HG02943 (cell line): ENCODE data around the gene RHBG.
"Not testable (repeated sequence)": the region's sequence is repeated elsewhere in the genome, so short reads cannot be mapped to it uniquely, and the experiment has no call there.

Source experiments
- ATAC-seq: cut with Tn5 transposase; IDR thresholded peaks from one replicate; pipeline ENCODE4 v1.9.1; 2021; ENCODE audit warnings: mild to moderate bottlenecking, low read depth, moderate library complexity; ENCODE audit not compliant: unreplicated experiment

The RHBG gene, protein sequence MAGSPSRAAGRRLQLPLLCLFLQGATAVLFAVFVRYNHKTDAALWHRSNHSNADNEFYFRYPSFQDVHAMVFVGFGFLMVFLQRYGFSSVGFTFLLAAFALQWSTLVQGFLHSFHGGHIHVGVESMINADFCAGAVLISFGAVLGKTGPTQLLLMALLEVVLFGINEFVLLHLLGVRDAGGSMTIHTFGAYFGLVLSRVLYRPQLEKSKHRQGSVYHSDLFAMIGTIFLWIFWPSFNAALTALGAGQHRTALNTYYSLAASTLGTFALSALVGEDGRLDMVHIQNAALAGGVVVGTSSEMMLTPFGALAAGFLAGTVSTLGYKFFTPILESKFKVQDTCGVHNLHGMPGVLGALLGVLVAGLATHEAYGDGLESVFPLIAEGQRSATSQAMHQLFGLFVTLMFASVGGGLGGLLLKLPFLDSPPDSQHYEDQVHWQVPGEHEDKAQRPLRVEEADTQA

GRCh38 chr1:156368889-156369684 lies at the start of gene RHBG:
Gene RHBG, plus strand, starts transcription at chr1:156369211. Its CDS starts 39 bp downstream, at chr1:156369250.
- no peak for ATAC-seq

- no peak for ATAC-seq
Observed at GRCh38 chr1:156319664-156320063, 49.3 kb upstream of the RHBG start.

DNA sequence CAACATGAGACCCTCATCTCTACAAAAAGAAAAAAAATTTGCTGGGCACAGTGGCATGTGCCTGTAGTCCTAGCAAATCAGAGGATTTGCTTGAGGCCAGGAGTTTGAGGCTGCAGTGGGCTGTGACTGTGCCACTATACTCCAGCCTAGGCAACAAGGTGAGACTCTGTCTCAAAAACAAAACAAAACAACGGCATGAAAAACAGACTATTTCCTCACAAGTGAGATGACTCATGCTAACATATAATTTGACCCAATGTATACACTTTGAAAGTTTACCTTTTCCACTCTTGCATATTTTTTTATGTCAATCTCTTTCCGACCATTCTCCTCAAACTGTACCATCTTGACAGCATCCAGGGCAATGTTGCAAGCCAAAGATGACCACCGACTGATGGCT lies 48.5 kb upstream of the RHBG start:
- no peak for ATAC-seq

- not testable (repeated sequence) for ATAC-seq
Observed at GRCh38 chr1:156323179-156323578, 45.8 kb upstream of the RHBG start.

- no peak for ATAC-seq
Observed at GRCh38 chr1:156336242-156336641, 32.8 kb upstream of the RHBG start.

DNA sequence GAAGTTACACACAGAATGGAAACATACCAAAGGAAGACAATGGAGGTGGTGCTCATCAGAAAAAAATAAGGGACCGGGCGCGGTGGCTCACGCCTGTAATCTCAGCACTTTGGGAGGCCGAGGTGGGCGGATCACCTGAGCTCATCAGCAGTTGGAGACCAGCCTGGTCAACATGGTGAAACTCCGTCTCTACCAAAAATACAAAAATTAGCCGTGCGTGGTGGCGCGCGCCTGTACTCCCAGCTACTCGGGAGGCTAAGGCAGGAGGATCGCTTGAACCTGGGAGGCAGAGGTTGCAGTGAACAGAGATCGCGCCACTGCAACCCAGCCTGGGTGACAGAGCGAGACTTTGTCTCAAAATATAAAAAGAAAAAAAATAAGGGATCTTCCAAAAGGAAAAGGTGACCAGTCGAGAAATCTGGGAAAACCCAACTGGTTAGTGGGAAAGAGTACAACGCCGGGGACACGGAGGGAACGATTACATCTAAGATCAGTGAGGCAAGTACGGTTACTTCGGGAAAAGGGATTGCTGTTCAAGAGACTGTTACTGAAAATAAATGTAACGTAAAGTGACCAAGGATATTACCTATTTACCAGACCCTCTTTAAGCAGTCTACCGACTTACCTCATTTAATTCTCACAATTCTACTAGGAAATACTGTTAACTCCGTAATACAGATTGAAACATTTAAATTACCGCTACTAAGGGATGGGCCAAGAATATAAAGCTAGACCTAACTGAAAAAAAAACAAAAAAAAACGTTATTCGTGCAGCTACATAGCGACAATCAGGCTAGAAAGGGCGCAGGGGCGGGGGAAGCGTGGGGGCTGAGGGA lies 31.7 kb upstream of the RHBG start:
- no peak for ATAC-seq

DNA sequence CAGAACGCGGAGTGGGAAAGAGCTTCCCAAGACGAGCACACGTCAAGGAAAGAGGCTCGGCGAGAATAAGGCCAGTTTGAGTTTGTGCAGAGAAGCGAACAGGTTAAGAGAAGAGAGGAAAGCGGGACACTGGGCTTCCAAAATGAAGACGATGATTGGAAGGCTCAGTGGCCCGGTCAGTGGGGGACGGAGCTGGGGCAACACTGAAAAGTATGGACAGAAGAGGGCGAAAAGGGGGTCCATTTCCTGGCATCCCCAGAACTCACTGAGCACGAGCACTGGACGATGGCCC lies 31.2 kb upstream of the RHBG start:
- peak; percentile 27 for ATAC-seq

DNA sequence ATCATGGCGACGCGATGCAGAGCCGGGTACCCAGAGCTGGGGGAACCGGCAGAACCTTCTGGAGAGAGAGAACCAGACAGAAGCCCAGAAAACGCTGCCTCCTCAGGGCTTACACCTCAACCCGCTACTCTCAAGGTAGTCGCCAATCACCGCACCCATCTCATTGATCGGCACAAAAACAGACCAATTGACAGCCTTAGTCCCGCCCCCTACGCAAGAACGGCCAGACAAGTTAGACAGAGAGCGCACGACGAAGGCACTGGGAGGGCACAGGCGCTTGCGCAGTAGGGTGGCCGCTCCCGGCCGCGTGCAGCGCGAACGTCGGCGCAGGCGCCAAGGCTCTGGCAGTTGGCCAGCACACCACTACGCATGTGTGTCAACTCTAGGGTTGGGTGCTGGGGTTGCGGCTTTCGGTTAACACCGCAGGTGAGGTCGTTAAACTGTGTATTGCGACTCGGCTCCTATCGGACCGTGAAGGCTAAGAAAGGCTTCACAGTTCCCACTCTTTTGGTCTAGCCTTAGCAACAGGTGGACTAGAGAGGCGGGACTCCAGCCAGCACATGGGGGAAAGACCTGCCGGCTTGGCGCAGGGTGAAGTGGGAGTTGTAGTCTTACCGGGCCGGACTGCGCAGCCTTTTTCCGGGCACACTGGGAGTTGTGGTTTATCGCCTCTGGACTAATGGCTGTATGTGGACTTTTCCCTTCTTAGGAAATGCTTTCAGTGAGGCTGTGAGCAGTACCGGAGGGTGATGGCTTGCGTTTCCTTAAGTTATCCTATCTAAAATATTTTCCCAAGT lies 30.6 kb upstream of the RHBG start, which contains the start of the genes CCT3 and TSACC:
Gene CCT3 (minus strand): TSS at position 113 of the 797 bp plus-strand sequence. CDS start 108 bp downstream, at position 5.
Gene TSACC (plus strand): TSS at position 347 of the 797 bp plus-strand sequence. CDS start 1,232 bp downstream, outside the sequence.
- peak; percentile 97 for ATAC-seq

DNA sequence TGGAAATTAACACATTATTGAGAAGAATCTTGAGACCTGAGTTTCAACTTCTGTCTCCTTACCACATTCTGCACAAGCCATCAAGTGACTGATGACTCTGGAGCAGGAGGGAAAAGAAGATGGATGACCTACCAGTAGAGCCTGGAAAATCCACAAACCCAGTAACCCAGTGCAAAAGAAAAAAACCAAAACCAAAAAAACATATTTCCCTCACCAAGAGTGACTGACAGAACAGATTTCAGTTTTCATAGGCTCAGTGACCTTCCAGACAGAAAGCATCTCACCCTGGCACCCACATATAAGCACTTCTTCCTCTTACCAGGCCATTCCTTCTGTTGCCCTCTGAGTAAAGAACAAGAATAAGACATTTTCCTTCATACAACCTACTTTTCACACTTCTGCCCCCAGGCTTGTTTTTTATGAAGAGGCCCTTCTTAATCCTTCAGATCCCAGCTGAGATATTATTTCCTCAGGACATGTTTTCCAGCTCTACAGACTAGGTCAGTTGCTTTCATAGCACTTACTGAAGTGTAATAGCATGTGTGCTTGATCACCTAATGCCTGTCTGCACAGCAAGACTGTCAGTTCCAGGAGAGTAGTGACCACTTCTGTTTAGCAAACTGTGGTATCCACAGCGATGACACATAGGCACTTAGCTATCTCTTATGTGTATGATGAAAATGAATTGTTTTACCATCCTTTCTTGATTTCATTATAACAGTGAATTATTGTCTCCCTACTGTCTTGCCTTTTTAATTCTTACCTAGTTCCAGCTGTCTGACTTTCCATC lies 26.6 kb upstream of the RHBG start:
- ATAC-seq = no peak

- ATAC-seq = no peak
Observed at GRCh38 chr1:156344409-156344808, 24.6 kb upstream of the RHBG start.

DNA sequence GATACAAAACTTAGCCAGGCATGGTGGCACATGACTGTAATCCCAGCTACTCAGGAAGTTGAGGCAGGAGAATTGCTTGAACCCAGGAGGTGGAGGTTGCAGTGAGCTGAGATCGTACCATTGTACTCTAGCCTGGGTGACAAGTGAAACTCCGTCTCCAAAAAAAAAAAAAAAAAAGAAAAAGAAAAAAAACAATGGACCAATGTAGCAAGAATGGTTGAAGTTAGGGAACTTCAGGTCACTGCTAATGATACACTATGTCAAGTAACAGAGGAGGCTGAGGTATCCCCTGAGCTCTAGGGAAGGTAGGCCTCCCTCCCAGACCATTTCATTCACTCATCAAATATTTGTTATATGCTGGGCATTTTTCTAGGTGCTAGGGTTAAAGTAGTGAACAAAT lies 23.0 kb upstream of the RHBG start:
- ATAC-seq = not testable (repeated sequence)

DNA sequence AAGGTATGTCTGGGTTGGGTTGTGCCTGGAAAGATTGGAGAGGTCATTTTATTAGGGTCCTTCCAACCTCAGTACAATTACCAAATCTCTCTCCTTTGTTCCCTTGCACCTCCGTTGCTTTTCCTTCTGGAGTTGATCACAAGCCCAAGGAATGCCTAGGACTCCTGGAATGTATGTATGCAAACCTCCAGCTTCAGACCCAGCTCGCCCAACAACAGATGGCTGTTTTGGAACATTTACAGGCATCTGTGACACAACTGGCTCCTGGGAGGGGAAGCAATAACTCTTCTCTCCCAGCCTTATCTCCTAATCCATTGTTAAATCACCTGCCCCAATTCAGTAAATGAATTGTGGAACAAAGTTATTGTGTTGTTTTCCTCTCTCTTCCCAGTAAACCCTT lies 22.4 kb upstream of the RHBG start:
- no peak for ATAC-seq

DNA sequence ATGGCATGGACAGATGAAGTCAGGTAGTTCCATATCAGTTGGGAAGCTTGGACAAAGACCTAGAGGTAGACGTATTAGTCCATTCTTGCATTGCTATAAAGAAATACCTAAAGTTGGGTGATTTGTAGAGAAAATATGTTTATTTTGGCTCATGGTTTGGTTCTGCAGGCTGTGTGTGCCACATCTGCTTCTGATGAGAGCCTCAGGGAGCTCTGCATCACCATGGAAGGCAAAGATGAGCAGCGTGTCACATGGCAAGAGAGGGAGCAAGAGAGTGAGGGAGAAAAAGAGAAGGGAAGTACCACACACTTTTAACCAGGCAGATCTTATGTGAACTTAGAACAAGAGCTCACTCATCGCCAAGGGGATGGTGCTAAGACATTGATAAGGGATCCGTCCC lies 21.7 kb upstream of the RHBG start:
- ATAC-seq = no peak

- not testable (repeated sequence) for ATAC-seq
Observed at GRCh38 chr1:156352481-156352880, 16.5 kb upstream of the RHBG start.

DNA sequence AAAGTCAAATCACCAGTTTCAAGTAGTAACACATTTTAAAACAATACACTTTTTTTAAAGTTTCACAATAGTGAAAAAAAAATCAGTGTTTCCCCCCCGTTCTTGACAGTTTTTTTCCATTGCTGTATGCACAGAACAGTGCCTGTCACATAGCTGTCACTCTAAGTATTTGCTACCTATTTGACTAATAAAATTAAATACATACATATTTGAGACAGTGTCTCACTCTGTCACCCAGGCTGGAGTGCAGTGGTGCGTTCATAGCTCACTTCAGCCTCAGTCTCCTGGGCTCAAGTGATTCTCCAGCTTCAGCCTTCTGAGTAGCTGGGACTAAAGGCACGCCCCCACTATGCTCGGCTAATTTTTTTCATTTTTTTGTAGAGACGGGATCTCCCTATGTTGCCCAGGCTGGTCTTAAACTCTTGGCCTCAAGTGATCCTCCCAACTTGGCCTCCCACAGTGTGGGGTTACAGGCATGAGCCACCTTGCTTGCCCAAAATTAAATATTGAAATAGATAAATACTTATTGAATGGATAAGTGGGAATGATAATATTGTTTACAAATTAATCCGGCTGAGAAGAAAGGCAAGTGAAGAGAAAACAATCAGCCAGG lies 12.6 kb upstream of the RHBG start:
- no peak for ATAC-seq

- ATAC-seq = no peak
Observed at GRCh38 chr1:156356875-156357534, 12.0 kb upstream of the RHBG start.

GRCh38 chr1:156357977-156358376 lies 11.0 kb upstream of the RHBG start:
- ATAC-seq = no peak

DNA sequence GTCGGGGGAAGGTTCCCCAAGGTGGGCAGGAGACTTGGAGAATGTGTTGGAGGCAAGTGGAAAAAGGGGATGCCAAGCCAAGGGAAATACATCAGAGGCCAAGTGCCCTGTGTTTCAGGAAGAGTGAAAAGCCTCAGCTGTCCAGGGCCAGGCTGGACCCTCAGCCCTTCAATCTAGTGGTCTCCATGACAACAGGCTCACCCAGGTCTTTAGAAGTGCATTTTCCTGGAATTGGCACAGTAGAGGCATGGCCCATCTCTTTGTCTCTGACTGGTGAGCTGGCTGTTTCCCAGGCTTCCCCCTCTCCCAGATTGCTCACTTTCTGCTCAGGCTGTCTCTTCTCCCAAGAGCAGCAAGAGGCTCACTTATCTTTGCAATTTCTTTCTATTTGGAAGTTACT lies 10.4 kb upstream of the RHBG start:
- ATAC-seq = no peak
